ENCODE results near the gene NMUR1.

The NMUR1 gene

GRCh38 chr2:231519975-231520555 lies 10.2 kb downstream of the NMUR1 start:
- Histone ChIP-seq H3K9me3 (ENCODE audit: control insufficient read depth, insufficient read depth, low read length) (no peaks in the 10 kb centered on the region), H3K27me3 (ENCODE audit: control insufficient read depth, insufficient read depth, low read length) (peaks cover 6% of the 10 kb centered on the region)

GRCh38 chr2:231518771-231519170 lies 11.5 kb downstream of the NMUR1 start:
- H3K9me3 ChIP-seq (ENCODE audit: control insufficient read depth, insufficient read depth, low read length): no peaks in the 10 kb centered on the region
- H3K9ac ChIP-seq (ENCODE audit: low read depth, low read length): no peak overlapping the region
- no peaks in the 10 kb centered on the region for H3K4me1 ChIP-seq (ENCODE audit: control insufficient read depth, insufficient read depth, low read length)

More at GRCh38 chr2:231519975-231520555, 10.2 kb downstream of the NMUR1 start:
- Histone ChIP-seq H3K9ac (ENCODE audit: low read depth, low read length) (no peak overlapping the region), H3K36me3 (ENCODE audit: control insufficient read depth, insufficient read depth, low read length) (no peaks in the 10 kb centered on the region), H3K4me1 (ENCODE audit: control insufficient read depth, insufficient read depth, low read length) (no peaks in the 10 kb centered on the region), H3K4me3 (ENCODE audit: low read depth, low read length) (no peak overlapping the region)

GRCh38 chr2:231515603-231516002 lies 14.6 kb downstream of the NMUR1 start:
- Histone ChIP-seq H3K9me3 (ENCODE audit: control insufficient read depth, insufficient read depth, low read length) (no peaks in the 10 kb centered on the region), H3K36me3 (ENCODE audit: control insufficient read depth, insufficient read depth, low read length) (no peaks in the 10 kb centered on the region), H3K4me3 (ENCODE audit: low read depth, low read length) (no peak overlapping the region), H3K27me3 (ENCODE audit: control insufficient read depth, insufficient read depth, low read length) (peaks cover 6% of the 10 kb centered on the region), H3K4me1 (ENCODE audit: control insufficient read depth, insufficient read depth, low read length) (no peaks in the 10 kb centered on the region), H3K9ac (ENCODE audit: low read depth, low read length) (no peak overlapping the region)

More at GRCh38 chr2:231518771-231519170, 11.5 kb downstream of the NMUR1 start:
- H3K4me3 ChIP-seq (ENCODE audit: low read depth, low read length): no peak overlapping the region
- peaks cover 6% of the 10 kb centered on the region for H3K27me3 ChIP-seq (ENCODE audit: control insufficient read depth, insufficient read depth, low read length)
- no peaks in the 10 kb centered on the region for H3K36me3 ChIP-seq (ENCODE audit: control insufficient read depth, insufficient read depth, low read length)

DNA sequence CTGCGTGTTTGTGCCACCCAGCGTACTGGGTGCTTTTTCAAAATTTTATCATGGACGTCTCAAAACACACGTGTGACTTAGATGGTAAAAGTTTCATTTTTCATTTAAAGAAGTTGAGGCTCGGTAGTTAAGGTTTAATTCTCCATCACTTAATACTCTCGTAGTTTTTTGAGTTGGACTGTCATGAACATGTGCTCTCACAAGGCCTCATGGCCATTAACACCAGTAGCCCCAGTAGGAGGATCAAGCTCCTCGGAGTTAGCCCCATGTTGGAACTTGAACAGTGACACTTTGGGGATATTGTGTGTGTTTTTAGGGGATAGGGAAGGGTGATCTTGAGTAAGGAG lies 15.3 kb downstream of the NMUR1 start:
- H3K9ac ChIP-seq (ENCODE audit: low read depth, low read length): peak overlapping the region; percentile 50
- H3K36me3 ChIP-seq (ENCODE audit: control insufficient read depth, insufficient read depth, low read length): no peaks in the 10 kb centered on the region
- H3K4me1 ChIP-seq (ENCODE audit: control insufficient read depth, insufficient read depth, low read length): no peaks in the 10 kb centered on the region
- H3K4me3 ChIP-seq (ENCODE audit: low read depth, low read length): peak overlapping the region; percentile 86
- H3K9me3 ChIP-seq (ENCODE audit: control insufficient read depth, insufficient read depth, low read length): no peaks in the 10 kb centered on the region
- H3K27me3 ChIP-seq (ENCODE audit: control insufficient read depth, insufficient read depth, low read length): peaks cover 6% of the 10 kb centered on the region

DNA sequence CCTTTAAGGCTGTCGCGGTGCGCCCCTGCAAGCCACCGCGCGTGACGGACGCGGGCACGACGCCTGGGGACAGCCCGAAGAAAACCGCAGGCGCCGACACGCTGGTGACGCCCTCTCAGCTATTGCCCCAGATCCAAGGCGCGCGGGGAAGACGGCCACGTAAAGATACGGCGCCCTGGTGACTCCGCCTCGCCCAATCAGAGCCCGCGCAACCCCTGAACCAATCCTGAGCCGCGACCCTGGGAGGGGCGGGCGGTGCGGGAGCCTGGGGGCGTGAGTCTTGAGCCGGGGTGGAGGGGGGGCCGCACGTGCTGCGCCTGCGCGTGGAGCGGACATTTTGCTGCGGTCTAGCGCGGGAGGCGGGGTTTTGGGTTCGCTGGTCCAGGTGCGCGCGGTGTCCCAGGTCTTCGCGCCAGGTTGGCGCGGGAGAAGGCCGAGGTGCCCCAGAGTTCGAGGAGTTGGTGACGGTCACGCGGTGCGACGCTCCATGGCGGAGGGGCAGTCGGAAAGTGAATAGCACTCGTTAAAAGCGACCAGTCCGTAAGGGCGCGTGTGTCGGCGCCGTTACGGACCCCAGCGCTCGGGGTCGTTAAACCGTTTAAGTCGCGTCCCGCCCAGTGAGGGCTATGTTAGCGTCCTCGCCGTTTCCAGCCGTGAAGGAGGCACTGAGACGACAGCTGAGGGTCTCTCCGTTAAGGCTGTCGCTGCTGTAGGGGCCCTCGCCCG lies 15.9 kb downstream of the NMUR1 start:
- H3K9ac ChIP-seq (ENCODE audit: low read depth, low read length): peak overlapping the region; percentile 66
- no peaks in the 10 kb centered on the region for H3K36me3 ChIP-seq (ENCODE audit: control insufficient read depth, insufficient read depth, low read length)
- H3K27me3 ChIP-seq (ENCODE audit: control insufficient read depth, insufficient read depth, low read length): peaks cover 6% of the 10 kb centered on the region
- H3K4me1 ChIP-seq (ENCODE audit: control insufficient read depth, insufficient read depth, low read length): no peaks in the 10 kb centered on the region
- no peaks in the 10 kb centered on the region for H3K9me3 ChIP-seq (ENCODE audit: control insufficient read depth, insufficient read depth, low read length)
- peak overlapping the region; percentile 94 for H3K4me3 ChIP-seq (ENCODE audit: low read depth, low read length)

GRCh38 chr2:231513746-231514224 lies 16.5 kb downstream of the NMUR1 start:
- peak overlapping the region; percentile 94 for H3K4me3 ChIP-seq (ENCODE audit: low read depth, low read length)
- H3K36me3 ChIP-seq (ENCODE audit: control insufficient read depth, insufficient read depth, low read length): no peaks in the 10 kb centered on the region
- H3K4me1 ChIP-seq (ENCODE audit: control insufficient read depth, insufficient read depth, low read length): no peaks in the 10 kb centered on the region
- H3K9ac ChIP-seq (ENCODE audit: low read depth, low read length): peak overlapping the region; percentile 66
- H3K27me3 ChIP-seq (ENCODE audit: control insufficient read depth, insufficient read depth, low read length): peaks cover 6% of the 10 kb centered on the region
- H3K9me3 ChIP-seq (ENCODE audit: control insufficient read depth, insufficient read depth, low read length): no peaks in the 10 kb centered on the region

- H3K27me3 ChIP-seq (ENCODE audit: control insufficient read depth, insufficient read depth, low read length): peaks cover 6% of the 10 kb centered on the region
- H3K9me3 ChIP-seq (ENCODE audit: control insufficient read depth, insufficient read depth, low read length): no peaks in the 10 kb centered on the region
- no peak overlapping the region for H3K4me3 ChIP-seq (ENCODE audit: low read depth, low read length)
- H3K4me1 ChIP-seq (ENCODE audit: control insufficient read depth, insufficient read depth, low read length): no peaks in the 10 kb centered on the region
- no peaks in the 10 kb centered on the region for H3K36me3 ChIP-seq (ENCODE audit: control insufficient read depth, insufficient read depth, low read length)
- no peak overlapping the region for H3K9ac ChIP-seq (ENCODE audit: low read depth, low read length)
Observed at GRCh38 chr2:231512222-231512621, 18.0 kb downstream of the NMUR1 start.

DNA sequence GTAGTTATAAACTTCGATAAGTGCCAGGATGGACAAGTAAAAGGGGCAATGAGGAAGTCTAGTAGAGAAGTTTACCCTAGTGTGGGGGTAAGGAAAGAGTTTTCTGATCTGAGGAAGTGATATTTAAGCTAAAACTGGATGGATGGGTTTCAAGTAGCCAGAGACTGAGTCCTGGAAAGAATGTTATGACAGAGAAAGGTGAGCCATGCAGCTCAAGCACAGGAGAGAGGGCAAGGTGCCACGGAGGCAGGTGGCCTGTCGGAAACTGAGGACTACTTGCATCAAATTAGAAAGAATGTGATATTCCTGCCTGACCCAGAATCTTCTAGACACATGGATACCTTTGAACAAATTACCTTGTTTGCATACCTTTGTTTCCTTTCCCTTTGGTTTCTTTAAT lies 26.5 kb downstream of the NMUR1 start:
- Histone ChIP-seq H3K9me3 (ENCODE audit: control insufficient read depth, insufficient read depth, low read length) (no peaks in the 10 kb centered on the region), H3K4me1 (ENCODE audit: control insufficient read depth, insufficient read depth, low read length) (no peaks in the 10 kb centered on the region), H3K9ac (ENCODE audit: low read depth, low read length) (no peak overlapping the region), H3K27me3 (ENCODE audit: control insufficient read depth, insufficient read depth, low read length) (no peaks in the 10 kb centered on the region), H3K4me3 (ENCODE audit: low read depth, low read length) (no peak overlapping the region), H3K36me3 (ENCODE audit: control insufficient read depth, insufficient read depth, low read length) (peaks cover 3% of the 10 kb centered on the region)

DNA sequence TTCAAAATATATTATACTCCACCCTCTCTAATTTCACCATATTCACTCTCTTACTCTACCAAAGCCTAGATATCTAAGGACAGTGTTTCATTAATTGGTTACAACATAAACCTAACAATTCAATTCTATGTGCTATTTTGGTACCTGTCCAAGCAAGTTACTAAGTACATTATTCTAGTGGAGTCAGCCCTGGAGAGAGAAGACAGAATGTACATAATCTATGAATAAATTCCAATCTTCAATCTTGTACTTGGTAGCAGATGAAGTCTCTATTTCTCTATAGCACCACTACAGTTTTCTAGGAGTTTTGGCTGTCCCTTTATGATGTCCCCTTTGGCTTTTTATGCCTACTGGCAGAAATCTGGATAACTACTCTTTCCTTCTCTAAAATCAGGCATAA lies 27.6 kb downstream of the NMUR1 start:
- H3K4me1 ChIP-seq (ENCODE audit: control insufficient read depth, insufficient read depth, low read length): no peaks in the 10 kb centered on the region
- no peak overlapping the region for H3K4me3 ChIP-seq (ENCODE audit: low read depth, low read length)
- H3K27me3 ChIP-seq (ENCODE audit: control insufficient read depth, insufficient read depth, low read length): no peaks in the 10 kb centered on the region
- H3K9ac ChIP-seq (ENCODE audit: low read depth, low read length): no peak overlapping the region
- H3K36me3 ChIP-seq (ENCODE audit: control insufficient read depth, insufficient read depth, low read length): peaks cover 3% of the 10 kb centered on the region
- H3K9me3 ChIP-seq (ENCODE audit: control insufficient read depth, insufficient read depth, low read length): no peaks in the 10 kb centered on the region

GRCh38 chr2:231497651-231498050 lies 32.6 kb downstream of the NMUR1 start:
- no peak overlapping the region for H3K9ac ChIP-seq (ENCODE audit: low read depth, low read length)
- H3K4me1 ChIP-seq (ENCODE audit: control insufficient read depth, insufficient read depth, low read length): no peaks in the 10 kb centered on the region
- no peak overlapping the region for H3K4me3 ChIP-seq (ENCODE audit: low read depth, low read length)
- H3K9me3 ChIP-seq (ENCODE audit: control insufficient read depth, insufficient read depth, low read length): no peaks in the 10 kb centered on the region
- no peaks in the 10 kb centered on the region for H3K36me3 ChIP-seq (ENCODE audit: control insufficient read depth, insufficient read depth, low read length)
- H3K27me3 ChIP-seq (ENCODE audit: control insufficient read depth, insufficient read depth, low read length): no peaks in the 10 kb centered on the region

DNA sequence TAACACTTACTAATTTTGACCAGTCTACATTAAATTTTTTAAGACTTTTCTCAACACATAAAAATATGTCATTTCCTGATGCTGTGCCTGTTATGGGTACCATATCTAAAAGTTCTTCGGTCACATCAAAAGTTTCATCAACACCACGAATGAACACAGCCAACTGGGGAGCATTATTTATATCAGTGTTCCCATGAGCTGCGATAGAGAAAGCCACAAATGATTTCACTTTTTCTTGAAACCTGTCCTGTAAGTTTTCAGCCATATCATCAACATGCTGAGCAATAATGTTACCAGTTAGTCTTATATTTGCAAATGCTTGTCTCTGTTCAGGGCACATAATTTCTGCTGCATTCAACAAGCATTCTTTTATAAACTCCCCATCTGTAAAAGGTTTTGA lies 35.6 kb downstream of the NMUR1 start:
- Histone ChIP-seq H3K9me3 (ENCODE audit: control insufficient read depth, insufficient read depth, low read length) (no peaks in the 10 kb centered on the region), H3K27me3 (ENCODE audit: control insufficient read depth, insufficient read depth, low read length) (no peaks in the 10 kb centered on the region), H3K4me1 (ENCODE audit: control insufficient read depth, insufficient read depth, low read length) (no peaks in the 10 kb centered on the region), H3K36me3 (ENCODE audit: control insufficient read depth, insufficient read depth, low read length) (no peaks in the 10 kb centered on the region), H3K9ac (ENCODE audit: low read depth, low read length) (no peak overlapping the region), H3K4me3 (ENCODE audit: low read depth, low read length) (no peak overlapping the region)

DNA sequence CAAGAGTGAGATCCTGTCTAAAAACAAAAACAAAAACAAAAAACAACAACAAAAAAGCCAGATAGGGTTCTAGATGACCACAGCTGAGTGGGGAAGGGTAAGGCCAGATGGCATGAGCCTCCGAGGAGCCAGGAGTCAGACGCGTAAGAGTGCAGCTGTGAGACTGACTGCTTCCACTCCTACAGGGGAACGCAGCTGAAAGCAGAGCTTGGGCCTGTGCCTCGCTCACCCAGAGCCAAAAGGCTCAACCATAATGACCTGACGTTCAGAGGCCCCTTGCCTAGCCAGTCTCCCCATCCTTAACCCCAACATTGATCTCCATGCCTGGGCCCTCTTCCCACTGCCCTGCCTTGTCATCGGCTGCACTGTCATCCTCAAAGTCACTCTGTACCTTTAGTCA lies 39.4 kb downstream of the NMUR1 start:
- Histone ChIP-seq H3K27me3 (ENCODE audit: control insufficient read depth, insufficient read depth, low read length) (no peaks in the 10 kb centered on the region), H3K4me3 (ENCODE audit: low read depth, low read length) (no peak overlapping the region), H3K4me1 (ENCODE audit: control insufficient read depth, insufficient read depth, low read length) (no peaks in the 10 kb centered on the region), H3K9ac (ENCODE audit: low read depth, low read length) (no peak overlapping the region), H3K9me3 (ENCODE audit: control insufficient read depth, insufficient read depth, low read length) (no peaks in the 10 kb centered on the region), H3K36me3 (ENCODE audit: control insufficient read depth, insufficient read depth, low read length) (no peaks in the 10 kb centered on the region)
